Fibroblast of the aortic adventitia (primary cell): ENCODE results near the gene GRK3. TPM values are rescaled to one million over a fixed set of nuclear protein-coding genes. Genes with fewer than 3 reads are reported as not detected.

Experiments used
- DNase-seq: peaks from one replicate; pipeline ENCODE4 v3.0.0-alpha.2; 2010; ENCODE audit warnings: low read depth
- H3K4me3 ChIP-seq: 2 replicates; pipeline ENCODE4 v1.5.1; 2011; ENCODE audit warnings: low read depth, mild to moderate bottlenecking, control low read depth, low read length, moderate library complexity
- total RNA-seq: library from RNA; depleted of rRNA; stranded (reverse); fragments of >200 nt; gene quantifications from 2 replicates; pipeline ENCODE4 v1.2.3, GENCODE V29; 2012; ENCODE audit warnings: low replicate concordance
- TF ChIP-seq, protein P1 (sequence below): IDR thresholded peaks from 2 replicates; pipeline ENCODE4 v1.5.1; 2011; ENCODE audit warnings: mild to moderate bottlenecking, low read length, control low read depth, inconsistent platforms; ENCODE audit not compliant: insufficient read depth

Gene GRK3
- total RNA-seq, 1 donor, result 1.3 TPM

DNA sequence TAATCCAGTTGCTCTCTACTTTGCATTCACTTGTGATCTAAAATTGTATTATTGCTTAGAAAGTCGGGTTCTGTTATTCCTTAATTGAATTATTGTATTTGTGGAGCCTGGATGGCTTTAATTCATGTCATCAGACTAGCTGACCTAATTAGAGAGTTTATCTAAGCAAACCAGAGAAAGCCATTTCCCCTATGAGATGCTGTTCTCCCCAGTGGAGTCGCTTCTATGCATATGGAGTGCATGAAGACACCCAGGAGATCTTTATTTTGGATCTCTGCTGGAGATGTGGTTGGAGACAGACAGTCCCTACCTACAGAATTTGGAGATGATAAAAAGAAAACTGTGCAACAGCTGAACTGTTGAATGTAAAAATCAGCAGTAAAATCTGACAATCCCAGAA lies 132.3 kb downstream of the GRK3 start:
- H3K4me3 ChIP-seq, result no peak overlapping the region
- TF ChIP-seq, protein P1, sequence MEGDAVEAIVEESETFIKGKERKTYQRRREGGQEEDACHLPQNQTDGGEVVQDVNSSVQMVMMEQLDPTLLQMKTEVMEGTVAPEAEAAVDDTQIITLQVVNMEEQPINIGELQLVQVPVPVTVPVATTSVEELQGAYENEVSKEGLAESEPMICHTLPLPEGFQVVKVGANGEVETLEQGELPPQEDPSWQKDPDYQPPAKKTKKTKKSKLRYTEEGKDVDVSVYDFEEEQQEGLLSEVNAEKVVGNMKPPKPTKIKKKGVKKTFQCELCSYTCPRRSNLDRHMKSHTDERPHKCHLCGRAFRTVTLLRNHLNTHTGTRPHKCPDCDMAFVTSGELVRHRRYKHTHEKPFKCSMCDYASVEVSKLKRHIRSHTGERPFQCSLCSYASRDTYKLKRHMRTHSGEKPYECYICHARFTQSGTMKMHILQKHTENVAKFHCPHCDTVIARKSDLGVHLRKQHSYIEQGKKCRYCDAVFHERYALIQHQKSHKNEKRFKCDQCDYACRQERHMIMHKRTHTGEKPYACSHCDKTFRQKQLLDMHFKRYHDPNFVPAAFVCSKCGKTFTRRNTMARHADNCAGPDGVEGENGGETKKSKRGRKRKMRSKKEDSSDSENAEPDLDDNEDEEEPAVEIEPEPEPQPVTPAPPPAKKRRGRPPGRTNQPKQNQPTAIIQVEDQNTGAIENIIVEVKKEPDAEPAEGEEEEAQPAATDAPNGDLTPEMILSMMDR, result no peak
- DNase-seq, result no peak

DNA sequence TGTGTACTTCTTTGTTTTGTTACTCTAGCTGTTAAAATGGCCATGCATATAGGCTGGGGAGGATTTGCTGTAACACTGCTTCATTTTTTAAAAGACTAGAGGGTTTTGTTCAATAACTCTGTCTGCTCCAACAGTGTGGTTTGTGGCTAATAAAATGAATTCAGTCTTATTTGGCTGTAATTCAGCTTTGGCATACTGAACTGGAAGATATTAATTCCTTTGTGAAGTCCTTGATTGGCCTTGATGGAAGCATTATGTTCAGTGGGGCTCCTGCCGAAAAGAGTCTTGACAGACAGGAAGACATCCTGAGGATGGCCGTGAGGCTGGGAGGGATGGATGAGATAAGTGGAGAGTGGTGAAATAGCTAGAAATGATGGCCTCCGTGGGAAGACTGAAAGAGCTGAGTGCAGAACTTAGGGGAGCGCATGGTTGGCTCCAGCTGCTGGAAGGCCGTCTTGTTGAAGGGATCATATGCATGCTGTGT lies 132.7 kb downstream of the GRK3 start:
- TF ChIP-seq, protein P1, result no peak
- DNase-seq, result peak; percentile 54
- no peak overlapping the region for H3K4me3 ChIP-seq

DNA sequence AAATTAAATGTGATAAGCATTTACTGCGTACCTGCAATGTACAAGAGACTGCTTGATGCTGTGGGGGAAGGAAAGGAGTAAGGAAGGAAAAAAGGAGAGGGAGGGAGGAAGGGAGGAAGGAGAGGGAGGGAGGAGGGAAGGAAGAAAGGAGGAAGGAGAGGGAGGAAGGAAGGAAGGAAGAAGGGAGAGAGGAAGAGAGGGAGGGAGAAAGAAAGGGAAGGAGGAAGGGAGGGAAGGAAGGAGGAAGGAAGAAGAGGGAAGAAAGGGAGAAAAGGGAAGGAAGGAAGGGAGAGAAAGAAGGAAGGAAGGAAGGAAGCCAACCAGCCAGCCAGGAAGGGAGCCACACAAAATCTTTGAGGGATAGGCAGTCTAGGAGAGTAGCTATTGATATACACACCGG lies 133.5 kb downstream of the GRK3 start:
- no peak overlapping the region for H3K4me3 ChIP-seq
- DNase-seq, result no peak
- TF ChIP-seq, protein P1, result no peak

DNA sequence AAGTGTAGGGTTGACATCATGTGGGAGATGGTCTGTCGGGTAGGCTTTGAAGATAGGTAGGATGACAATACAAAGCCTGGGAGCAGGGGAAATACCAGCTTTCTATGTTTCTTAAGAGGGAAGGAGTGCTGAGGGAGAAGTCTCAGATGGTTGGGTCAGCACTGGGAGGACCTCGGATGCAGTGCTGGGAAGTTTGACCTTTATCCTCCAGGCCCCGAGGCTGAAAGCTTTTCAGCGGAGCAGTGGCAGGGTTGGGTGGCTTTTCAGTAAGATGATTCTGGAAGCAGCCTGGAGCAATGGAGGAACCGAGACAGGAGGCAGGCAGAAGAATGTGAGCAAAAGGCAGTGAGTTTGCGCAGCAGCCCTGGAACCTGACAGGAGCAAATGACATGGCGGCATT lies 134.0 kb downstream of the GRK3 start:
- TF ChIP-seq, protein P1, result no peak
- no peak for DNase-seq
- no peak overlapping the region for H3K4me3 ChIP-seq

DNA sequence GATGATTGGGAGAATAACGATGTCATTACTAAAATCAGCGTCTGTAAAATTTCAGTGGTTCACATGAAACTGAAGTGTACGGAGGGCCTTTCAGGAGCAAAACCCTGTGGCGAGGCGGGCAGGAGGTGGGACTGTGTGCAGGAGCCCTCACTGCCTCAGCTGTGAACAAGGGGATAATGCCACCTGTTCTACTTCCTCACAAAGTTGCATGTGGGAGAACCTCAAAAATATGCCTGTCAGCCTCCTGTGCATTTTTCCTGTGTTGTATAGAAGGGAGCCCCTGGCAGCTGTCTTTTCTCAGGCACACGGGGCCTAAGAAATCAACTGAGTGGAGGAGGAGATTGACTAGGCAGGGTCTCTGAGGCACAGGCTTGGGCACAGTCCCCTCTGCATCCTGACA lies 134.5 kb downstream of the GRK3 start:
- no peak overlapping the region for H3K4me3 ChIP-seq
- DNase-seq, result no peak
- TF ChIP-seq, protein P1, result no peak

DNA sequence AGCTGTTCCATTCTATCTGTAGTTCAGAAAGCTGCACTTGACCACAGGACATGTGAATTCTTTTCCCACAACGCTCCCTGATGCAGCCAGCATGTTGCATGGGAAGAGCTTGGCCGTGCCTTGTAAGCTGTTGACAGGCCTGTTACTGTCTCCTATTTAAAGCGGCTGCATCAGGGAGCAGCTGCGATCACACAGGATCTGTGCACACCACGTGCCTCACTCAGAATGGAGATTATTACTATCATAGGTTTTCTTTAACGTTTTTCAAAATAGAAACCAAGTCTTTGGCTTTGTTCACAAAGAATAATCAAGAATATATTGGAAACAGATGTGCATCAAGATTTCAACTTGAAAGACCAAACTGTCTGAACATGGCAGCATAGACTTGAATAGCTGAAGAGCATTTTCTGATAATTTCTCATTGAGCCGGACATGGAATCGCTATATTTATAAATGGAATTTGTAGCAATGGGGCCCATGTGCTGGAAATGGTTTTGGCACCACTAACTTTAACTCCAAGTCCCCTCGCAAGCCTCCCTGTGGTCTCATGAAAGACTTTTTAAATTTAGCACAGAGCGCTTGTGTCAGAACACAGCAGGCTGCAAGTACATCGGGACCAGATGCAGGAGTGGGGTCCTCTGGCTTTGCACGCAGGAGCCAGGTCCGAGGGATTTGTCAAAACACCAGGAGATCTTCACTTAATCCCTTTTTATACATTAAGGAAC lies 136.7 kb downstream of the GRK3 start:
- TF ChIP-seq, protein P1, result no peak
- H3K4me3 ChIP-seq, result no peak overlapping the region
- DNase-seq, result peak; percentile 78

DNA sequence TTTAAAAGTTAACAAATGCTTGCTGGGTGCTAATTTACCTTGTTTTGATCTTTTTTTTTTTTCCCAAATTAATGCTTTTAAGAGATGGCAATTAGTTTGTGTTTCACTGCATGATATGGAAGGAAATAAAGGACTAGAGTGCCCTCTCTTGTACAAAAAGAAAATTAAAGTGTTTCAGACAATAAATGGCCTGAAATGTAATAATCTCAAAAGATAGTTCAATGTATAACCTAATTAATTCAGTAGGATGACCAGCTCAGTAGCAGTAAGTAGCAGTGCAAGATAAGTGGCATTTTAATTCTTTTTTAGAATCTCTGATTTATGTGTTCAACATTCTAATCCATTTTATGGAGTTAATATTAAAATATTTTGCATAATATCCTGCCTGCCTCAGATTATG lies 137.6 kb downstream of the GRK3 start:
- TF ChIP-seq, protein P1, result peak; percentile 31
- DNase-seq, result peak; percentile 55
- H3K4me3 ChIP-seq, result no peak overlapping the region
